ENCODE data around the gene EFCAB6. TPM values are rescaled to one million over a fixed set of nuclear protein-coding genes. Genes with fewer than 3 reads are reported as not detected.

EFCAB6 gene
- total RNA-seq, 1 donor = 0.52 TPM

DNA sequence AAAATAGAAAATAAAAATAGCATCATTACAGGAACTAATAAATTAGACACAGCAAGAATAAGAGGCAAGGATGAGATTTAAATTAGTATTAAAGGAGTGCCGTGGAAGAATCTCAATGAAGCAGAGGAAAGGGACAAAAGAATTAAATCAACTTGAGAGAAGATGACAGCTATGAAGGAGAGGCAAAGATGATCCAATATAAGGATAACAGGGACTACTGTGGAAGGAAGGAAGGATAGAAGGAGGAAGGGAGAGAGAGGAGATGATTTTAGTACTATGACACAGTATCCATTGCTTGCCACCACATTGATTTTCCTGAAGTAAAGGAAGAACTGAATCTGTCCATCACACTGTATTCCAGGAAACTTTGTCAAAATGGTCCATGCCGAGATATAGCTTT is 98.0 kb downstream of the EFCAB6 start:
- no peaks in the 10 kb centered on the region for H3K27me3 ChIP-seq (ENCODE audit: insufficient read depth, low read length)
- no peaks in the 10 kb centered on the region for H3K9me3 ChIP-seq (ENCODE audit: low read depth, low read length)
- no peaks in the 10 kb centered on the region for H3K4me1 ChIP-seq (ENCODE audit: insufficient read depth, low read length)
- H3K4me3 ChIP-seq (ENCODE audit: low read length) = no peak overlapping the region

DNA sequence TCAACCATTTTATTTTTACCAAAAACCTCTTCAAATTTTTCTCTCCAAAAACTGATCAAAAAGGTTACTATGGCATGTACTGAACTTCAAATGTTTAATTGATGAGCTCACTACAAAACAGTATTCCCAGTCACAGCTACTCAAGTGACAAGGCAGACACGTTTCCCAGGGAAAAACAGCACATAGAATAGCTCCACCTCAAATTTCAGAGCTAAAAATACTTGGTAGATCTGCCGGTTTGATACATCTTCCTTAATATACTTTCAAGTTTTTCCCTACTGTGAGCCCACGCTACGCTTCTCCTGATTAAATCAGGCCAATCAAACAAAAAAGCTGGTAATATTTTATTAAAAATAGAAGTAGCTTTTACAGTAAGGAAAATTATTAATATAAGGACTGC is 100.4 kb downstream of the EFCAB6 start:
- Histone ChIP-seq H3K4me1 (ENCODE audit: insufficient read depth, low read length) (no peaks in the 10 kb centered on the region), H3K9me3 (ENCODE audit: low read depth, low read length) (no peaks in the 10 kb centered on the region), H3K27me3 (ENCODE audit: insufficient read depth, low read length) (no peaks in the 10 kb centered on the region)

DNA sequence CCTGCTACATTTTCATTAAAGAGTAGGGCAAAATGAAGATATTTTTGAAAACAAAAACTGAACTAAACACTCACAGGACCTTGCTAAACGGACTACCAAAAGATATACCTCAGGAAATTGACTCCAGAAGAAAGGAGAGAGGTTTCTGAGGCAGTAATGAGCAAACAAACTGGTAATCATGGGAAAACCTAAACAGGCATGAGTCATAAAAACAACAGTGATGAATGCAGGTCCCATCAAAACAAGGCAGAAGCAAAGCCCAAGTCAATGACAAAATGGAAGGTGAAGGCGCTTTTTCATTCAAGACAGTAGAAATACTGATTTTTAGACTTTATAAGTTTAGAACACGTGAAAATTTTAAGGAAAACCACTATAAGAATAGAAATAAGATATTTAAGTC is 104.5 kb downstream of the EFCAB6 start:
- no peaks in the 10 kb centered on the region for H3K27me3 ChIP-seq (ENCODE audit: insufficient read depth, low read length)
- peaks cover 20% of the 10 kb centered on the region for H3K9me3 ChIP-seq (ENCODE audit: low read depth, low read length)
- H3K4me1 ChIP-seq (ENCODE audit: insufficient read depth, low read length) = no peaks in the 10 kb centered on the region
- H3K4me3 ChIP-seq (ENCODE audit: low read length) = no peak overlapping the region

More for the DNA sequence above, 100.4 kb downstream of the EFCAB6 start:
- no peak overlapping the region for H3K4me3 ChIP-seq (ENCODE audit: low read length)

DNA sequence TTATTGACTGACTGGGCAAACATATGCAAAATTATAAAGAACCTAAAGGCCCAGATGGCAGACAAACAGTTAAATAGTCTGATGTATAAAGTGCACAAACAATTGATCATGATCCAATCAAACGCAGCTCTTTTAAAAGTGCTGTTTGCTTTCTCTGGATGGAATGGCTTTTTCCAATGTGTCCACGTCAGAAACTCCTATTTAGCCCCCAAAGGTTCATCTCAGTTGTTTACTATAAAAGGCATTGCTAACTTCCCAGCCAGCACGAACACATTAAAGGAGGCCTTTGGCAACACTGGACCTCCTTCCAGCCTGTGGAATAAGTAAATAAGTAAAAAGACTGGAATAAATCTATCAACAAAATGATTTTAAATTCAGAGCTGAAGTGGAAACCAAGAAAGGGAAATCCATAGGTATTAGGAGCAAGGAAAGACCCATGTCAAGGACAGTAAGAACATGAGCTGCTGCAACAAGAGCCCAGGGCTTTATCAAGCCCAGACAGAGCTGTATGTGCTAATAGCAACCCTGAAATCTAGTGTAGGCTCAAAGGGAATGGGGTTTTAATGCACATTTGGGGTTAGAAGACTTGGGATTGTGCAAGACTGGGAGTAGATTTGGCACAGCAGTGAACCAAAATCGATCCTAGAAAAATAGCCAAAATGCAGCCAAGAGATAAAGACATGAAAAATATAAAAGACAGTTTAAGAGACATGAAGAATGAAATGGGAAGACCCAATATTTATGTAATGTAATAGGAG is 105.4 kb downstream of the EFCAB6 start:
- peaks cover 20% of the 10 kb centered on the region for H3K9me3 ChIP-seq (ENCODE audit: low read depth, low read length)
- no peaks in the 10 kb centered on the region for H3K27me3 ChIP-seq (ENCODE audit: insufficient read depth, low read length)
- H3K4me1 ChIP-seq (ENCODE audit: insufficient read depth, low read length) = no peaks in the 10 kb centered on the region
- H3K4me3 ChIP-seq (ENCODE audit: low read length) = no peak overlapping the region

DNA sequence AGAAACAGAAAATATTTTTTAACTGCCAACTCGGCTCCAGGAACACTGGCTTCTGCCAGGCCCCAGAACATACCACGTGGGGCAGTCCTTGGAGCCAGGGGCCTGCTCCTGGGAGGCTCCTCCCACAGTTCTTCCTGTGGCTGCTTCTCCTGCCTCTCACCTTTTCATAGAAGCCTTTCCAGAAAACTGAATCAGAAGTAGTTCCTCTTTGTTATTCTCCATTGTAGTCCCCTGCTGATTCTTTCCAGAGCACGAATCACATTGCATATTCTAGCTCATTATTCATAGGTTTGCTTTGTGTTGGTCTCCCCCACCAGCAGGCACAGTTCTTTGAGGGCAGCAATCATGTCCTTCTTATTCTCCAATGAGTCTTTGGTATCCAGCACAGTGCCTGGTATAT is 106.0 kb downstream of the EFCAB6 start:
- Histone ChIP-seq H3K4me1 (ENCODE audit: insufficient read depth, low read length) (no peaks in the 10 kb centered on the region), H3K4me3 (ENCODE audit: low read length) (no peak overlapping the region), H3K9me3 (ENCODE audit: low read depth, low read length) (peaks cover 20% of the 10 kb centered on the region), H3K27me3 (ENCODE audit: insufficient read depth, low read length) (no peaks in the 10 kb centered on the region)

DNA sequence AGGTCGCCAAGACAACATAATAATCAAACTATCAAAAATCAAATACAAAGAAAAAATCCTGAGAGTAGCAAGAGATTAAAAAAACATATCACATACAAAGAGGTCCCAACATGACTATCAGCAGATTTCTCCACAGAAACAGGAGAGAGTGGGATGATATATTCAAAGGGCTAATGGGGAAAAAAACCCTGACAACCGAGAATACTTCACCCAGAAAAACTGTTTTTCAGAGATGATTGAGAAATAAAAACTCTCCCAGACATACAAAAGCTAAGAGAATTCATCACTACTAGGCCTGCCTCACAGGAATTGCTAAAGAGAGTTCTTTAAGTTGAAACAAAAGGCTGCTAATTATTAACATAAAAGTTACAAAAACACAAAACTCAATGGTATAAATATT is 108.1 kb downstream of the EFCAB6 start:
- no peak overlapping the region for H3K4me3 ChIP-seq (ENCODE audit: low read length)
- no peaks in the 10 kb centered on the region for H3K27me3 ChIP-seq (ENCODE audit: insufficient read depth, low read length)
- no peaks in the 10 kb centered on the region for H3K4me1 ChIP-seq (ENCODE audit: insufficient read depth, low read length)
- peaks cover 20% of the 10 kb centered on the region for H3K9me3 ChIP-seq (ENCODE audit: low read depth, low read length)

DNA sequence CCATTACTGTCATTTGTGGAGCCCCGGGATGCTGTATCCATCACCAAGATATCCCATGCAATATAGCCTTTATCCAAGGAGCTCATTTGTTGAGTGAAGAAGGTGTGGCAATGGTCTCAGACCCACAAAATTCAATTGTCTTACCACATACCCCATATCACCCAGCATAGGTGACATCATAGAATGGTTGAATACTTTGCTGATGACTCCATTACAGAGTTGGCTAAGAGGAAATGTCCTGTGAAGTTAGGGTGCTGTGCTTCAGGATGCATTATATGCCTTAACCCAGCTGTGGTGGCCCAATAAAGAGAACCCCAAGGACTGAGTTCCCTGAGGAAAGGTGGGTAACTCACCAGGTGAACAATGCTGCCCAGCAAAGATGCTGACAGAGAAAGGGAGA is 113.7 kb downstream of the EFCAB6 start:
- H3K4me1 ChIP-seq (ENCODE audit: insufficient read depth, low read length) = no peaks in the 10 kb centered on the region
- no peak overlapping the region for H3K4me3 ChIP-seq (ENCODE audit: low read length)
- H3K9me3 ChIP-seq (ENCODE audit: low read depth, low read length) = peaks cover 4% of the 10 kb centered on the region
- peaks cover 8% of the 10 kb centered on the region for H3K27me3 ChIP-seq (ENCODE audit: insufficient read depth, low read length)

DNA sequence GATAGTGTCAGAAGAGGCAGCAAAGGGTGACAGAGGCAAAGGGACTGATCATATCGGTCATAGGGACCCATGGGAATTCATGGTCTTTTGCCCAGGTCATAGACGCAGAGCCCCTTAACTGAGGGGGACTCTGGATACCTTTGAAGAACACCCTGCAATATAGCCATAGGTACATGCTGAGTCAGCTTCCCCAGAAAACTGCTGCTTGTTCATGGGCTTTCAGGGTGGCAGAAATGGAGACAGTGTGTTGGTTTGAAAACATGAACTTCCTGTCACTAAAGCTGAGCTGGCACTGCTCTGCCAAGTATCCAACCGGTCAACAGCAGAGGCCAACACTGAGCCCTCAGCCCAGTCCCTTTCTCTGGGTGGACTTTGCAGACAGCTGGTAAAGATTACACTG is 114.2 kb downstream of the EFCAB6 start:
- H3K27me3 ChIP-seq (ENCODE audit: insufficient read depth, low read length) = peaks cover 8% of the 10 kb centered on the region
- H3K4me1 ChIP-seq (ENCODE audit: insufficient read depth, low read length) = no peaks in the 10 kb centered on the region

DNA sequence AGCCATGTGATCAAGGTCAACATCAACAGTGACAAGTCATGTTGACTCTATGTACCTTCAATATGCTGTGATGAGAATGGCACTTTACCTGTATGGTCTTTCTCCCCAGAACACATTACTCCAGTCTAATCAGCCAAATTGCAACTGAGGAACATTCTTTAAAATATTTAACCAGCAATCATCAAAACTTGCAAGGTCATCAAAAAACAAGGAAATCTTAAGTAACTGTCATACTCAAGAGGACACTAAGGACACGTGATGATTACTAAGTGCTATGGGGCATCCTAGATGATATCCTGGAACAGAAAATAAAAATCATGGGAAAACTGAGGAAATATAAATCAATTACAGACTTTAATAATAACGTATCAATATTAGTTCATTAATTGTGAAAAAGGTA is 118.9 kb downstream of the EFCAB6 start:
- Histone ChIP-seq H3K4me3 (ENCODE audit: low read length) (no peak overlapping the region), H3K27me3 (ENCODE audit: insufficient read depth, low read length) (peaks cover 11% of the 10 kb centered on the region), H3K9me3 (ENCODE audit: low read depth, low read length) (no peaks in the 10 kb centered on the region), H3K4me1 (ENCODE audit: insufficient read depth, low read length) (no peaks in the 10 kb centered on the region)

More for the DNA sequence above, 114.2 kb downstream of the EFCAB6 start:
- Histone ChIP-seq H3K9me3 (ENCODE audit: low read depth, low read length) (no peaks in the 10 kb centered on the region), H3K4me3 (ENCODE audit: low read length) (no peak overlapping the region)

DNA sequence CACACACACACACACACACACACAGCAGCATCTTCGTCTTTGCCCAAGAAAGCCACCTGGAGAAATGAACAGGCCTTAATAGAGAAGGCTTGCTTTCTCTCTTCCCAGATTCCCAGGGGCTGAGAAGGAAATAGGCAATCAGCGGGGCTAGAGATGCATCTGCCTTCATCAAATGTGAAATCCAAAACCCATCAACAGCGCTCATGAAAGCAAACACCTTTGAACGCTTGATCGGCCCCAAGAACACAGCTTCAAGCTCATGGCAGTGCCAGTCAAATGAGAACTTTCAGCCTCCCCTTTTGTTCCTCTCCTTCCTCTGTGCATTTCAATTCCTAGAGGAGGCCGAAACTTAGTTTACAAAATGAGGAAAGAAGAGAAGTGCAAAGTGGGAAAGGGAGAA is 122.7 kb downstream of the EFCAB6 start:
- Histone ChIP-seq H3K9me3 (ENCODE audit: low read depth, low read length) (no peaks in the 10 kb centered on the region), H3K27me3 (ENCODE audit: insufficient read depth, low read length) (peaks cover 8% of the 10 kb centered on the region), H3K4me1 (ENCODE audit: insufficient read depth, low read length) (no peaks in the 10 kb centered on the region), H3K4me3 (ENCODE audit: low read length) (no peak overlapping the region)

DNA sequence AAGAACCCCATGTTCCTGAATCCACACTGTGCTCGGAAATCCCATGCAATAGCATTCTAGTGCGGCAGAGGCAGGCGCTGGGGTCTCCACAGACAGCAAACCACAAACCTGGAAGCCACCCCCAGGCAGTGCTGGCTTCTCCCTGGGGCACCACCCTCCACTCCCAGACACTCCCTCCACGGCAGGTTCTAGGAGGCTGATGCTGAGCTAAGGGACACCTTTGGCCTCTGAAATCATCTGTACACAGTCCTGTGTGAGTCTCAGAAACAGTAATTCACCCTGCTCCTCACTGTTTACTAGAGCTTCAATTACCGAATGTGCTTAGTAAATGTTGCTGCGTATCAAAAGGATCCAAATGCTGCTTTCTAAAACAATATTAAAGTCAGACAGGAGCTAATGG is 129.3 kb downstream of the EFCAB6 start:
- no peaks in the 10 kb centered on the region for H3K9me3 ChIP-seq (ENCODE audit: low read depth, low read length)
- peaks cover under 1% of the 10 kb centered on the region for H3K27me3 ChIP-seq (ENCODE audit: insufficient read depth, low read length)
- H3K4me3 ChIP-seq (ENCODE audit: low read length) = no peak overlapping the region
- no peaks in the 10 kb centered on the region for H3K4me1 ChIP-seq (ENCODE audit: insufficient read depth, low read length)

DNA sequence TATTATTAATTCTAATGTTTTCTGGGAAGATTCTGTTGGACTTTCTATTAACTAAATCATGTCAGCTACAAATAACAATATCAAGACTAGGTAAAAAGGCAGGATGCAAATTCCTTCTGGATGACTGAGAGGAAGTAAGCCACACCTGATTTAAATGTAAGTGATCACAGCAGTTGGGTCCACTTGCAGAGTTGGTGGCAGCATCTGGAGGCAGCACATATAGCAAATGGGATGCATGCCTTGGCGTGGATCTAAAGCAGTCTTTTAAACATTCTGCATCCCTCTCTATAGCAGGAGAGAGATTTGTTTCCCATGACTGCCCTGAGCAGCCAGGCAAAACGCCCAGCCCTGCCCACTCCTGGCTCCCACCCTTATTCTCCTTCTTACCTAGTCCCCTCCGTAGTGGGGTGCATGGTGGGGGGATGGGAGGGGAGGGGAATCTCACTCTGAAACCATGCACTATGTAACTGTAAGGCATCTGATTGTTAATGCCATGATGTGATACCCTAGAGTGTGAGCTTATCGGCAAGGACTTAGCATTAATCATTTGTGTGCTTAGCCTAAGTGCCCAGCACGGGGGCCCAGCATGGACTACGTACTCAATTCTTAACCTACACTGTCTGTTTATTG is 130.3 kb downstream of the EFCAB6 start:
- Histone ChIP-seq H3K9me3 (ENCODE audit: low read depth, low read length) (no peaks in the 10 kb centered on the region), H3K27me3 (ENCODE audit: insufficient read depth, low read length) (no peaks in the 10 kb centered on the region), H3K4me3 (ENCODE audit: low read length) (no peak overlapping the region), H3K4me1 (ENCODE audit: insufficient read depth, low read length) (no peaks in the 10 kb centered on the region)

DNA sequence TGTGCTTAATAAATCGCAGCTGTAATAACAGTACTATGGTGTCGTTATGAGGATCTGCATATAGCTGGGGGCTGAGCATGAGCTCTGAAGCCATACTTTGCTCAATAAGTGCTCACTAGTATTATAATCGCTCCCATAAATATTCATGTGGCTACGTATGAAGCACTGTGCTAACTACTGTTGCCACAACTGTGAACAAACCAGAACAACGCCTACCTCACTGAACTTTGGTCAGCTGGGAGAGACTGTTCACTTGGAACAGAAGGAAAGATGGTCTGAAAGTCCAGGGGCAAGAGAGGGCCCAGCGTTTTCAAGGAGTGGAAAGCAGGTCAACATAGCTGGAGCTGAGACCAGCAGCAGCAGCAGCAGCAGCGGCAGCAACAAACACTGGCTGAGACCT is 141.6 kb downstream of the EFCAB6 start:
- Histone ChIP-seq H3K27me3 (ENCODE audit: insufficient read depth, low read length) (no peaks in the 10 kb centered on the region), H3K4me1 (ENCODE audit: insufficient read depth, low read length) (no peaks in the 10 kb centered on the region), H3K4me3 (ENCODE audit: low read length) (no peak overlapping the region), H3K9me3 (ENCODE audit: low read depth, low read length) (no peaks in the 10 kb centered on the region)

DNA sequence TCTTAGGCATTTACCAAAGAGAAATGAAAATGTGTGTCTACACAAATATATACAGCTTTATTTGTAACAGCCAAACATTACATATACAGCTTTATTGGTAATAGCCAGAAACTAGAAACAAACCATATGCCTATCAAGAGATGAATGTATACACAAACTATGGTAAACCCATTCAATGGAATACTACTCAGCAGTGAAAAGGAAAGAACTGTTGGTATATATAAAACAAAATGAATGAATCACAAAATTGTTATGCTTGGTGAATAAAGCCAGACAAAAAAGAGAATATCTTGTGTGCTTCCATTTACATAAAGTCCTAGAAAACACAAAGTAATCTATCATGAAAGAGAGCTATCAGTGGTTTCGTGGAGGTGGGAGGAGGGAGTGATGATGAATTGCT is 142.9 kb downstream of the EFCAB6 start:
- no peaks in the 10 kb centered on the region for H3K4me1 ChIP-seq (ENCODE audit: insufficient read depth, low read length)

DNA sequence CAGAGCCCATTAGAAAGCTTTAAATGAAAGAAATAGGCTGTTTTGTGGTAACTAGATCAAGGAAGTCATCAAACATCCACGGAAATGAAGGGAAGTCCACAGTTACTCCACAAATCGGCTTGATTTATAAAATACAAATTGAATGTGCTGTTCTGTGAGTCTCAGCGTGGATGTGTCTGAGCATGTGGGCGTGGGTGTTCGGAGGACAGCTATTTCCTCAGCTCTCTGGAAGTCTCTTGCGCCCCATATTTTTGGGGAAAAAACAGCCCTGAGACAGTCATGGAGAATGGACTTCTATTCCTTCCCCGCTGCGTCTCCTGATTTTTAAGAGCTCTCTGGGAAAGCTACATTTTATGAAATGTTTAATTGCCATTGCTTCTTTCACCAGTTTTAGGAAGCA is 144.4 kb downstream of the EFCAB6 start:
- Histone ChIP-seq H3K9me3 (ENCODE audit: low read depth, low read length) (no peaks in the 10 kb centered on the region), H3K27me3 (ENCODE audit: insufficient read depth, low read length) (no peaks in the 10 kb centered on the region), H3K4me3 (ENCODE audit: low read length) (no peak overlapping the region), H3K4me1 (ENCODE audit: insufficient read depth, low read length) (no peaks in the 10 kb centered on the region)

More for the DNA sequence above, 142.9 kb downstream of the EFCAB6 start:
- Histone ChIP-seq H3K27me3 (ENCODE audit: insufficient read depth, low read length) (no peaks in the 10 kb centered on the region), H3K9me3 (ENCODE audit: low read depth, low read length) (no peaks in the 10 kb centered on the region), H3K4me3 (ENCODE audit: low read length) (no peak overlapping the region)

DNA sequence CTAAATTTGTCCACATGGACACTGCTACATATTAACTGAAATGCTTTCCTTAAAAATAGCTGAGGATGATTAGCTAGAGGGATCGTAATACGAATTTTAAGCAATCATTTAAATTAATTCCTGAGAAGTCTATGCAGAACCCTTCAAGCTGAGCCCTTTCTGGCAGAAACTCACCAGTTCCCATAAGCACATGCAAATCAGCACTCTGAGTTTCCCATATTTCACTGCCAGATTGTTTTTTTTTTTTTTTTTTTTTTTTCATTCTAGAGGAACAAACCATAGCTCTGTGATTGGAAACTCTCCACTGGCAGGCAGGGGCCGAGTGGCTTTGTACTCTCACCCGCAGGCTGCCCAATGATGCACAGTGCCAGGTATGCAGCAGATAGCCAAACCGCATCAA is 145.6 kb downstream of the EFCAB6 start:
- H3K4me1 ChIP-seq (ENCODE audit: insufficient read depth, low read length) = no peaks in the 10 kb centered on the region
- no peak overlapping the region for H3K4me3 ChIP-seq (ENCODE audit: low read length)
- no peaks in the 10 kb centered on the region for H3K9me3 ChIP-seq (ENCODE audit: low read depth, low read length)
- H3K27me3 ChIP-seq (ENCODE audit: insufficient read depth, low read length) = no peaks in the 10 kb centered on the region
